GM15510 (cell line): ENCODE data around the gene P2RX2.

ENCODE experiments used
- POLR2A ChIP-seq: IDR thresholded peaks from 3 replicates; pipeline ENCODE4 v1.6.1; 2011; ENCODE audit warnings: borderline replicate concordance; ENCODE audit not compliant: insufficient read length; ENCODE audit errors: extremely low read depth

The P2RX2 gene

DNA sequence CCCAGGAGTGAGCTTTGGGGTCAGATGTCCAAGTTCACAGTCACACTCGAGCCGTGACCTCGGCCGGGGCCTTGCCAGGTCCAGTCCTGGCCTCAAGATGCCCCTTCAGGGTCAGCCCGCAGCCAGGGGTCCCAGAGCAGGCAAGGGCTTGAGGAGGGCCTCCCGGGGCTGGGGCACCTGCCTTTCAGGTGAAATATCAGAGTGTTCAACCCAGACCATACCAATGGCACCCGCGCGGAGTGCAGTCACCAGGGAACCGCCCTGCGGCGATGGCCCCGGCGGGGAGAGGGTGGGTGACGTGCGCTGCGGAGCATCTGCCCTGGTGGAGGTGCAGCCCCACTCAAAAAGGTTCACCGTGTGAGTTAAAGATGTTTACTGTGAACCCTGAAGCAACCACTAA is 25.1 kb upstream of the P2RX2 start:
- no peak for TF ChIP-seq POLR2A

DNA sequence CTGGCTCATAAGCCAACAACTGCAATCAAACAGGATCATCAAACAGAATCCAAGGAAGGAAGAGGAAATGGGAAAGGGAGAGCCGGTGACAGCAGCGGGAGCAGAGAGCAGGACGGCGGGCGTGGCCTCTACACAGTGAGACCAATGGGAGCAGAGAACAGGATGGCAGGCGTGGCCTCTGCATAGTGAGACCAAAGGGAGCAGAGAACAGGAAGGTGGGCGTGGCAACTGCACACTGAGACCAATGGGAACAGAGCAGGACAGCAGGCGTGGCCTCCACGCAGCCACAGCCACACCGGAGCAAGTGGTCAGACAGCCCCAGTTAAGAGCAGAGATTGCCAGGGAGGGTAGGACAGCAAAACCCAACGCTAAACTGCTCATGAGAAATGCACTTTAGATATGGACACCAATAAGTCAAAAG is 24.6 kb upstream of the P2RX2 start:
- TF ChIP-seq POLR2A, result no peak

DNA sequence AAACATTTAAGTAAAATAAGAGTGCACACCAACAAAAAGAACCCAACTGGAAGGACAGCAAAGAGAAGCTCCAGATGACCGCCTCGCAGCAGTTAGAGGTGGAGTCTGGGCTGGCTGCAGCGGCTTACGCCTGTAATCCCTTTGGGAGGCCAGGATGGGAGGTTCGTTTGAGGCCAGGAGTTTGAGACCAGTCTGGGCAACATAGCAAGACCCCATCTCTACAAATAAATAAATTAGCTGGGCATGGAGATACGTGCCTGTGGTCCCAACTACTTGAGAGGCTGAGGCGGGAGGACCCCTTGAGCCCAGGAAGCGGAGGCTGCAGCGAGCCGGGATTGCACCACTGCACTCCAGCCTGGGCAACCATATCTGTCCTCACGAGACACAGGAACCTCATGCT is 23.4 kb upstream of the P2RX2 start:
- no peak for TF ChIP-seq POLR2A

DNA sequence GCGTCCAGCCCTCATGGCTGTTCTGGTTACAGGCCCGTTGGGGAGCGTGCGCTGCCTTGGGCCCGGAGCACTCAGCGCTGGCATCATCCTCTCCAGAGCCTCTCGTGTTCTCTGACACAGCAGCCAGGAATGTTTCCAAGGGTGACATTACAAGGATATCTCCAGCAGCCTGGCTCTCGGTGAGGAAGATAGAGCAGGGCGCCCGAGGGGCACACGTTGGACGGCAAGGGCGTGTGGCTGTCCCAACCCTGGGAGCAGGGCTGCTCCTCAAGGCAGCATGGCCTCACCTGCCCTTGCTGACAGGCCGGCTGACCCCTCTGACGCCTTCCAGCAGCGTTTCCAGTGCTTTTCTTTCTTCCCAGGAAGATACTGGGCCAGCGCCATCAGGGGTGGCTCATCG is 22.6 kb upstream of the P2RX2 start:
- no peak for TF ChIP-seq POLR2A

DNA sequence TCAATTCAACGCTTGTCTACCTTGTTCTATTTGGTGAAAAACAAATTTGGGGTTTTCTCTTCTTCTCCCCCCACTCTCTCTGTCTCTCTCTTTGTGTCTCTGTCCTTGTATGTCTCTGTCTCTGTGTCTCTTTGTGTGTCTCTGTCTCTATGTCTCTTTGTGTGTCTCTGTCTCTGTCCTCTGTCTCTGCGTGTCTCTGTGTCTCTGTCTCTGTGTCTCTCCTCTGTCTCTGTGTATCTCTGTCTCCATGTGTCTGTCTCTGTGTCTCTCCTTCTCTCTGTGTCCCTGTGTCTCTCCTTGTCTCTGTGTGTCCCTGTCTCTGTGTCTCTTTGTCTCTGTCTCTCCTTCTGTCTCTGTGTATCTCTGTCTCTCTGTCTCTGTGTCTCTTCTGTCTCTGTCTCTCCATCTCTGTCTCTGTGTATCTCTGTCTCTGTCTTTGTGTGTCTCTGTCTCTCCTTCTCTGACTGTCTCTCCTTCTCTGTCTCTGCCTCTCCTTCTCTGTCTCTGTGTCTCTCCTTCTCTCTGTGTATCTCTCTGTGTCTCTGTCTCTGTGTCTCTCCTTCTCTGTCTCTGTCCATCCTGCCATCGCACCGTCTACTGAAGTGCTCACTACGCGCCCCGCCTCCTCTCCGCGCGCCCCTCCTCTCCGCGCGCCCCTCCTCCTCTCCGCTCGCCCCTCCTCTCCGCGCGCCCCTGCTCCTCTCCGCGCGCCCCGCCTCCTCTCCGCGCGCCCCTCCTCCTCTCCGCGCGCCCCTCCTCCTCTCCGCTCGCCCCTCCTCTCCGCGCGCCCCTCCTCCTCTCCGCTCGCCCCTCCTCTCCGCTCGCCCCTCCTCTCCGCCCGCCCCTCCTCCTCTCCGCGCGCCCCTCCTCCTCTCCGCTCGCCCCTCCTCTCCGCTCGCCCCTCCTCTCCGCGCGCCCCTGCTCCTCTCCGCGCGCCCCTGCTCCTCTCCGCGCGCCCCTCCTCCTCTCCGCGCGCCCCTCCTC is 21.0 kb upstream of the P2RX2 start:
- TF ChIP-seq POLR2A, result no peak

DNA sequence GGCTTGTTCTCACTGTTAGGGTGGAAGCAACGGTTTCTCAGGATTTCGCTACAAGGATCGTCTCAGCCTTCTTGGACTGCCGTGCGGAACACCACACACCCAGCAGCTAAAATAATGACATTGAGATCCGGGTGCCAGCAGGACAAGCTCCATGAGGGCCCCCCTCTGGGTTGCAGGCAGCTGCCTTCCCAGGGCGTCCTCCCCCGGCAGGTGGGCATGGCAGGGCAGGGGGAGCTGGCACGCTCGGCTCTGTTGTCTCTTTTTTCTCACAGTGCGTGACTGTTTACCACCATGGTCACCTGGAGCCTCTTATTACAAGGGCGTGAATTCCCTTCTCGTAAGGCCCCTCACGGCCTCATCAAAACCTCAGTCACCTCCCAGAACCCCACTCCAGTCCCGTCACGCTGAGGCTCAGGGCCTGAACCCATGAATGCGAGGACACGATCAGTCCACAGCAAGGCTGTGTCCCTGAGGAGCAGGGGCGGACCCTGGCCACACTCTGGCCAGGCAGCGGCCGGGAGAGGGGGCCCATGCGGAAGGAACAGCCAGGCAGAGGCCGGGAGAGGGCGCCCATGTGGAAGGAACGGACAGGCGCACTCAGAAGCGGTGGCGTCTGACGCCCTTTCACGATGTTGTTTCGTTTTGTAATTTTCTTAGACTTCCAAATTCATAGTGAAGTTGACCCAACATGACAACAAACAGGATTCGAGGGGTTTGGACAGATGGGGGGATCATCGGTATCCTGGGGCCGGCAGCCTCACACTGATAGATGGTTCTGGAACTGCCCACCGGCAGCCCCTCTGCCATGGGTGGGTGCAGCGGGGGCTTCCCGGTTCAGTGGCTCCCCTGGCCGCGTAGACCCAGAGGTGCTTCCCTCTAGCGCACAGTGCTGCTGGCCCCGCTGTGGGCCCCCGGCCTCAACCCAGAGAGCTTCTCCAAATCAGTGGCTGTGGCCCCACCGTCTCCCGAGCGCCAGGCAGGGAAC is 18.2 kb upstream of the P2RX2 start:
- TF ChIP-seq POLR2A, result no peak

DNA sequence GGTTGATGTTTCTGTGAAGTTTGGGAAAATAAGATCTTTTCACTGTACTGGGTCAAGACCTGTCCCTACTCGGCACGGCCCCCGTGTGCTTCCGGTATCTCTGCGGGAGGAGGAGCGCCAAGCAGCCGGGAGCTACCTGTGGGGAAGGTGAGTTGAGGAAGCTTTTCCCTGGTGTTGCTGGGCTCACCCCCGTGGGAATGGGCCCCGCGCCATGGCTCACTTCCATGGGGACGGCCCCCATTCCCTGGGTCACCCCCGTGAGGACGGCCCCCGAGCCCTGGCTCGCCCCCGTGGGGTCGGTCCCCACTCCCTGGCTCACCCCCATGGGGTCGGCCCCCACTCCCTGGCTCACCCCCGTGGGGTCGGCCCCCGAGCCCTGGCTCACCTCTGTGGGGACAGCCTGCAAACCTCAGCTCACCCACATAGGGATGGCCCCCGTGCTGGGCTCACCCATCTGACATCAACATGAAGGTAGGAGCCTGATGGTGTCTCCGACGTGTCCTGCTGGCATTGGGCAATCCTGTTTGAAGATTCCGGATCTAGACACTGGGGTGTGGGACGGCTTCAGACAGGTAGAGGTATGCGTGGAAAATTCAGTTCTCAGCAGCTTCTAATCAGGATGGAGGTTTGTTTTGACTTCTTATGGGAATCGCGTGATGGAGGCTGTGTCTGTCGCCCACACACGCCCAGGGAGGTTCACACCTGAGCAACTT is 17.2 kb upstream of the P2RX2 start:
- TF ChIP-seq POLR2A, result no peak

DNA sequence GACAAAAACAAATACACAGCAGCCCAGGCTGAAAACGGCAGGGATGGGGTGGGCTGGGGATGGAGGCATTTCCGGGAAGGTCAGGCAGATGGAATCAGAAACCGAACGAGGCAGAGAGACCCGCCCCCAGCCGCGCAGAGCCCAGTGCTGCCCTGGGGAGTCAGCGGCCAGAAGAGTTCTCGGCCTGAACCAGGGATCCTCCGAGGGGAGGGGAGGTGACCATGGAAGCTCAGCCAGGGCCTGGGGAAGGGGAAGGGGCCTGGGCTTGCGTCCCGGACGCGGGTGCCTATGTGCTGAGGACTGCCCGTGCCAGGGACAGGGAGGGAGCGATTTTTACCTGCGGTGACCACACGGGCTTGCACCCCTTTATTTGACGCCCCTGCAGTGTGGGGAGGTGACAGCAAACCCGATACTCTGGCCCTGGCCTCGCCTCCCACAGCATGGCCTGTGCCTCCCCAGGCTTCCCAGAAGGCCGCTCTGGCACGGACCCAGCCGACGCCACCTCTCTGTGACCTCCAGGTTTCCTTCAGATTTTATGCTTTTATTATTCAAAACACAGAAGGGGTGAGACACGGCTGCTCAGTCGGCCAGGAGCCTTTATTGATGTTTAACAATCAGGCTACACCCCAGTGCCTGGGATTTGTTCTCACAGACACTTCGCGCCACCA is 15.9 kb upstream of the P2RX2 start:
- no peak for TF ChIP-seq POLR2A

DNA sequence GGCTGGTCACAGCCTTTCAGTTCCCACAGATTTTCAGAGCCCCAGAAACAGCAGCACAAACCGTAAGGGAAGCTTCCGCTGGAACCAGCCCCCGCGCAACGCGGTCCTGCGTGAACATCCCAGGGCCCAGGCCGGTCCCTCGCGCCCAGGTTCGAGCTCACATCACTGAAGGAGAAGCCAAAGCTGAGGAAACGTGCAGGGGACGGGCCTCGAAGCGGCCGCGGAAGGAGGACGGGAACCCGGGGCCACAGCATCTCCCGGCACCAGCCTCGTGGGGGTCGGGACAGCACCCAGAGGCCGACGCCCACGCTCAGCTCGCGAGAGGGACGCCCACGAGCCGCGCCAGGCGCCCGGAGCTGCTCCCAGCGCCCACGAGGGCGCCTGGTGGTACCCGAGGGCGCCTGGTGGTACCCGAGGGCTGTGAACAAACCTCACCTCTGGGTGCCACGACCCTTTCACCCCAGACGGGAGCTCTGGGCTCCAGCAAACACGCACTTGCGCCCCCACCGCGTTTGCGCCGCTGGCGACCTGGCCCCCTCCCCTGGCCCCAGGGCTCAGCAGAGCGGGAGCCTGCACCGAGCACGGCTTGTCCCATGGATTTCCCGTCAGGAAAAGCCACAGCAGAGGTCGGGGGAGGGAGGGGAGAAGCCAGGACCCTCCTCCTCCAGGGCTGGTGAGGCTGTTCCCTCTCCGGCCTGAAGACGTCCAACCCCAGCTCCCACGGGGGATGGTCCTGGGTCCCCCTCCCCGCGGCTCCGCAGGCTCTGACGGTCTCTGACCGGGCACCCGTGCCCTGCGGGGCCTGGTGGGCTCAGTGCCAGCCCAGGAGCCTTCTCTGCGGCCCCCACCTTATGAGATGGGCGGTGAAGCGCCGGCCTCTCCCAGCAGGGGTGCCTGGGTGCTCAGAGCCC is 15.1 kb upstream of the P2RX2 start:
- no peak for TF ChIP-seq POLR2A

DNA sequence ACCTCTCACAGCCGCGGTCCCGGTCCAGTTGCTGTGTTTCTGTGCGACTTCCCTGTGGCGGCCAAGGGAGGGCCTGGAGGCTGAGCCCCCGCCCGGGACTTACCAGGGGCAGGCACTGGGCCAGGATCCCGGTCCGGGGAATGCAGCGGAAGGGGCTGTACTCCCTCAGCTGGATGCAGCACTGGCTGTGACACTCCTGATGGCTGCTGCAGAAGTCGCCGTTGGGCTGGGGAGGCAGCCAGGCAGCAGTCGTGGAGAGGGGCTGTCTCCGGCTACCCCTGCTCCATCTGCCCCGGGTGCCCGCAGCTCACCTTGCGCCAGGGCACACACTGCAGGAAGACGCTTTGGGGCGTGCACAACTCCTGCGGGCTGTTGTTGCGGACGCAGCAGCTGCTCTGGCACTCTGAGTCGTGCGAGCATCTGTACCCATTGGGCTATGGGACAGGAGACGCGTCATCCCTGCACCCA is 14.4 kb upstream of the P2RX2 start:
- no peak for TF ChIP-seq POLR2A

DNA sequence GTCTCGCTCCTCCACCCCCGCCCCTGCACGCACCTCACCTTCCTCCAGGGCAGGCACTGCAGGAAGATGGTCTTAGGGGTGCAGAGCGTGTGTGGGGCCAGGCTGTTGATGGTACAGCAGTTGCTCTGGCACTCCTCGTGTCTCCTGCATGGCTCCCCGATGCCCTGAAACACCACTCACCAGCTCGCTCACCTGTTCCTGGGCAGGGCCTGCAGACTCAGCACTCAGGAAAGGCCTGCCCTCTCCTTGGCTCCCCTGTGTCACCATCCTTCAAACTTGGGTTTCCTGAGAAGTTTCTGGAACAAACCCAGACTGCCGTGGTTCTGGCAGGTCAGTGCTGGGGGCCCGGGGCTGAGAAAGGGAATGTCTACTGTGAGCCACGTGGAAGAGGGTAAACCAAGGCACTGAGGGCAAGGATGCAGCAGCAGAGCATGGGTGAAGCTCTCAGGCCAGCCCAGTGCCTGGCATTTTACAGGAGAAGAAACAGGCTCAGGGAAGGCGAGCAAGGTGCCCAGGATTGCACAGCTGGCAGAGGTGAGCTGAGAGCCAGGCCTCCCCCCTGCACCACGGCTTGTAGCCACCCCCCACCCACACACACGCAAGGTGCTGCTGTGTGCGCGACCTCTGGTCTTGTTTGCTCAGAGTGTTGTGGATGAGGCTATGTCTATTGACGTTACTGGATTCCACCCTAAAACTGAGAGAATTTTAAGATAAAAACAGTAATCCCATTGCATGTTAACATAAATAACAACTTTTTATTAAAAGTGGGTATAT is 13.7 kb upstream of the P2RX2 start:
- no peak for TF ChIP-seq POLR2A

DNA sequence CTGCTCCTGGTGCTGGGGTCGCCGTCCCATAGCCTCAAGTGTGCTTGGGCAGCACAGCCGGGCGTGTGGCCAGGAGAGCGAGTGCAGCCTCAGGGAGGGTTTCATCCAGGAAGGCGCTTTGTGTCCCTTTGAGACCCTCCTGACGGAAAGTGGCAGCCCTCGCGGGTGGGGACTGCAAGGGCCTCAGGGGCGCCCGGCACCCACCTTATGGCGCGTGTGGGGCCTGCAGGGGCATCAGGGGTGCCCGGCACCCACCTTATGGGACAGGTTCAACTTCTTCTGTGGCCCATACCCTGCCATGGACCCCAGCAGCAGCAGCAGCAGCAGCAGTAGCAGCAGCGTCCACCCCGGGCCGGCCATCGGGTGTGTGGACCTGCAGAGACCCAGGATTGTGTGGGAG is 12.7 kb upstream of the P2RX2 start:
- no peak for TF ChIP-seq POLR2A
